ENCODE results near the gene DISC1. TPM values are rescaled to one million over a fixed set of nuclear protein-coding genes. Genes with fewer than 3 reads are reported as not detected.

The DISC1 gene
- total RNA-seq, 2 experiments from 2014 or later = 1.1 to 1.6 TPM

- ChIA-PET CTCF (no interaction called here), POLR2A (no interaction called here)
These were observed 66.9 kb downstream of the DISC1 start for GRCh38 chr1:231693361-231694074.

GRCh38 chr1:231694075-231694431 lies 67.5 kb downstream of the DISC1 start:
- POLR2A ChIA-PET = no interaction called here
- CTCF ChIA-PET = no interaction called here

- ChIA-PET CTCF (no interaction called here), POLR2A (no interaction called here)
These were observed 68.0 kb downstream of the DISC1 start for GRCh38 chr1:231694465-231695077.

GRCh38 chr1:231695439-231696255 lies 69.1 kb downstream of the DISC1 start:
- ChIA-PET POLR2A (no interaction called here), CTCF (no interaction called here)

DNA sequence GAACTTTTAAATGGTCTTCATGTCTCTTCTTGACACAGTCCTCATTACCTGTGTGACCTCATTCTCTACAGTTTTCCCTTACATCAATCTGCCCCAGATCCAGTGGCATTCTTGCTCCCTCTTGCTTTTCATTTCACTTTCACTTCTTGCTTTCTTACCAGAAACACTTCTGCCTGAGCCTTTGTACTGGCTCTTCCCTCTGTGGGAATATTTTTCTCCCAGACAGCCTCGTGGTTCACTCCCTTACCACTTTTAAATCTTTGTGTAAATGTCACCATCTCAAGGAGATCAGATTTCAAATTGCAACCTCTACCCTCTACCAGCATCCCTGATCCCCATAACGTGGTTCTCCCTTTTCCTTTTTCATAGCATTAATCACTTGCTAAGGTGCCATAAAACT lies 73.2 kb downstream of the DISC1 start:
- CTCF ChIA-PET = no interaction called here
- POLR2A ChIA-PET = interaction anchor here (0.5 kb wide), 1 partner anchor 60 kb away, joined by 6 read pairs; no protein-coding TSS in a partner anchor

DNA sequence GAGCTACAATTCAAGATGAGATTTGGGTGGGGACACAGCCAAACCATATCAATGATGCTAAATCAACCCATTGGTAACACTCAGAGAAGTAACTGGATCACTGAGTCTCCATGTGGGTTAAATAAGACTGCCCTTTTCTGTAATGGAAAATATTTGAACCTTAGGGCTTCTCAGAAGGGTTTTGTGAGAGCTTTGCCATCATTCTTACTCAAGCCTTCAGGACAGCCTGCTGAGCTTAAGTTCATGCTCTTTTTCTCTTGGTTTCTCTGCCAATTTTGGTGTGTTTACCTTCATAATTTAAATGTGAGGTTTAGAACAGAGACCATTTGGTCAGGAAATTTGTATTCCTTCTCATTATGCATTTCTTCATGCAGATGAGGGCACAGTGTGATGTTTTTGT lies 74.7 kb downstream of the DISC1 start:
- ChIA-PET POLR2A (no interaction called here), CTCF (no interaction called here)

GRCh38 chr1:231702331-231702730 lies 75.7 kb downstream of the DISC1 start:
- POLR2A ChIA-PET = no interaction called here
- CTCF ChIA-PET = no interaction called here

DNA sequence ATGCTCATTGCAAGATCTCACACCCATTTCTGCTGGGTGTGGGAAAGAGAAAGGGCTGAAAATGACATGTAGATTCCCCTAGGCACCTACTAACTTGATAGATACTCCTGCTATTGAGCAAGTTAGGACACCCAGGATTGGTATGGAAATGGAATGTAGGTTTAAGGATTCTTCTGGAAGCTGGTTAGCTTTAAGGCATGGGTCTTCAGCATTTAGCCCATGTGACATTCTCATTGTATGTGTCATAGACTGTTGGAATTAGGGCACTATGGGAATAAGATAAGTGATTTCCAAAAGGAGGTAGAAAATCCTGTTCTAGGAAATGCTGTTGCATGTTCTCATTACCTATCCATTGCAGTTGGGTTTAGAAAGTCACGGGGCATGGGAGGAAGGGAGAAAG lies 76.2 kb downstream of the DISC1 start:
- ChIA-PET CTCF (no interaction called here), POLR2A (no interaction called here)

DNA sequence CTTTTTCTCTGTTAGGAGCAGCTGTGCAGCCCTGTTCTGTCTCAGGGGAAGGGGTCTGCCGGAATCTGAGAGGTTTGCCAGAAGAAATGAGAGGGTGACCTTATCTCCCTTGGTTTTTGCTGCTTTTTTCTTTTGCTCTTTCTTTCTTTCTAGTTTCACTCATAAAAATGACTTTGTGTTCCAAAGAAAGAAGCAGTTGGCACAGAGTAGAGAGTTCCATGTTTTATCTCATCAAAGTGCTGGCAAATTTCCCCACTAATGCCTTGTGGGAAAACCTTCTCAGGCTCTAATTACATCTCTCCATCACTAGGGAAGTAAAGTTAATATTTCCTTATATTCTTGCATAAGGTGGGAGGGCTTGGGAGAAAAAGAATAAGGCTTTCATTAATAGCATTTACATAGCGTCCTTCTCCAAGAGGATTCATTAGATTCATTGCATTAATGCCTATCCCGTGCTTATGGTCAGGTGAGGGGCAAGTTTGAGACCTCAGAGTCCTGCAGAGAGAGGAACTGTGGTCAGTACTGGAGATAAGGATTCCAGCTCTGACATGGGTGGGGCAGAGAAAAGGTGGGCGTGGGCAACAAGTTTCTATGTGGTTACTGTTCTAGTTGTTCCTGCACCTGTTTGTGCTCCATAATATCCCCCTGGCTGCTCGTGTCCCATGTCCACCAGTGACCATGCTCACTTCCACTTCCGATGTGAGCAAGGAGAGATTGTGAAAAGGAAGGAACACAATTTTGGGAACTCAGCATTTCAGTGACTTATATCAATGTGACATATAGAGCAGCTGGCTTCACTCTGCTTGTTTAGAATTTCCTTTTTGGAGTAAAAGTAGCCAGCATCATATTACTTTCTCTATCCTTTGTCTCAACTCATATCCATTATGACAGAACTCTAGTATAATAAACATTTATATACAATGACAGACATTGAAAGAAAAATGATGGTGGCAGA lies 79.5 kb downstream of the DISC1 start:
- POLR2A ChIA-PET = no interaction called here
- CTCF ChIA-PET = no interaction called here

DNA sequence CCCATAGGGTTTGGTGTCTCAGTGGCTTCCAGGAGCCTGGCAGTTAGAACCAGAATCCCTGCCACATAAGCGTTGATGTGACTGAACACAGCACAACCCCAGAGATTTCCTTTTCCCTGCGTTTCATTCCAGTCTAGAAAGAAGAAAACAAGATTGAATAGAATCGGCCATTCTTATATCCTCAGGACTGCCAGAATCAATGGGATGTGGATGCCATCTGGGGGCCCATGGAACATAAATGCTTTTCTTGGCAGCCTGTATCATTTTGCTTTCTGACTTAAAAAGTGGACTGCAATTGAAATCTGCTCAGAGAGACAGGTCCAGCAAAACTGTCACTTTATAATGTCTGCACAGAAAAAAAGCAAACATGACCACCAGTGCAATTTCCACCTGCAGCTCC lies 80.3 kb downstream of the DISC1 start:
- POLR2A ChIA-PET = no interaction called here
- CTCF ChIA-PET = no interaction called here

DNA sequence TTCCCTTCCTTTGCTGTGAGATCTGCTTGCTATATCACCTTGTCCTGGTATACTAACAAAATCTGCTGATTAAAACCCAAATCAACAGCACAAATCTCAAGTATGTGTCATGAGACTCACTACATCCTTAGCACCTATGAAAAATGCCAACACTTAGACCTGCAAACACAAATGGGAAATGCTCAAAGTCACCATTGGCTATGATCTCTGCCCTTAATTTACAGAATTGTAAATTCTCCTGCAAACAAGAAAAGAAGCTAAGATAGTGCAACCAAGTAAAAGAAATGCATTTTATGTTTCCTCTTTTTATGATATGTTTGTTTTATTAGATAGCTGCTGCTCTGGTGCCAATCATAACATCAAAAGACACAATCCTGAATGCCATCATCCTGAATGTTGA lies 80.8 kb downstream of the DISC1 start:
- POLR2A ChIA-PET = no interaction called here
- CTCF ChIA-PET = no interaction called here

- ChIA-PET CTCF (no interaction called here), POLR2A (no interaction called here)
These were observed 81.8 kb downstream of the DISC1 start for GRCh38 chr1:231708394-231708793.

DNA sequence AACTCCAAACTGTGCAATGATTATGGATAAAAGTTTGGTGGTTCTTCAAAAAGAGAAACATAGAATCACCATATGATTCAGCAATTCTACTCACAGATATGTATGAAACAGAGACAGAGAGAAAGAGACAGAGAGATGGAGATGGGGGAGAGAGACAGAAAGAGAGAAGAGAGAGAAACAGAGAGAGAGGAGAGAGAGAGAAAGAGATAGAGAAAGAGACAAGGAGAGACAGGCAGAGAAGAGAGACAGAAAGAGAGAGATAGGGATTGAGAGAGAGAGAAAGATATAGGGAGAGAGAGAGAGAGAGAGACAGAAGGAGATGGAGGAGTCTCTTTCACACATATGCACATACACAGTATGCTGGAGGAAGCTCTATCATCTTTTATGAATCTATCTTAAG lies 87.8 kb downstream of the DISC1 start:
- ChIA-PET CTCF (no interaction called here), POLR2A (no interaction called here)

DNA sequence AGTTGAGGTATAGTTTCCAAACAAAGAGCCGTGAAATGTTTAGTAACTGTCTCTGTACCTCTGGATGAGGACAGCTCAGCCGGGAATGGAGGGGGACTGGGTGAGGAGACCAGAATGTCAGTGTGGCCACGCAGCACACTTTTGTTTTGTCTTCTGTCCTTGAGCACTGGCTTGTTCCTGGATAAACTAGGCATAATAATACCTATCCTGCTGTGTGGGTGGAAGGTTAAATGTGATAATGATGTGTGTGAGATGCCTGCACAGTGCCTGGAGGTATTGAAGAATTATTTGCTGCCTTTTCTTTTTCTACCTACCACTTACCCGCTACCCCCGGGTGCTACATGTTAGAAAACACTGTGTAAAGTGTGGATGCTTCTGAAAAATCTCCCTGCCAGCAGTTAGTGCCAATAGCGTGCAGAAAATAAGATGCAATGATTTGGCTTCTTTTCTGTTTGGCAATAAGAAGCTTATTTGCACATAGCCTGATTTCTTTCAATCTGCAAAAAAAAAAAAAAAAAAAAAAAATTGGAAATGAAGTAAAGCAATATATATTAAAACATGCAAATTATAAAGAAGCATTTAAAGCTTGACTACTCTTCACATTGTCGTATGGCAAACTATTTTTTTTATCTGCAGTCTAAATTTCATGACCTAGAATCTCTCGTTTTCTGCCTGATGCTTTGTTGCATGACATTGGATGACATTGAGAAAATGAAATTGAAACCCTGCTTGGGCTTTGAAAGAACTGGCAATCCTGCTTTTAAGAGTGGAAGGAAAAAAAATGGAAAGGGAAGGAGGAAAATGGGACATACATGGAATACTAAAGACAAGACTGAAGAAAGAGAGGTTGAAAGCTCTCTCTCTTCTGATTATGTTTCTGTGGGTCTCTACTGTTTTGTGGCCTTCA lies 89.5 kb downstream of the DISC1 start:
- ChIA-PET POLR2A (no interaction called here), CTCF (no interaction called here)

DNA sequence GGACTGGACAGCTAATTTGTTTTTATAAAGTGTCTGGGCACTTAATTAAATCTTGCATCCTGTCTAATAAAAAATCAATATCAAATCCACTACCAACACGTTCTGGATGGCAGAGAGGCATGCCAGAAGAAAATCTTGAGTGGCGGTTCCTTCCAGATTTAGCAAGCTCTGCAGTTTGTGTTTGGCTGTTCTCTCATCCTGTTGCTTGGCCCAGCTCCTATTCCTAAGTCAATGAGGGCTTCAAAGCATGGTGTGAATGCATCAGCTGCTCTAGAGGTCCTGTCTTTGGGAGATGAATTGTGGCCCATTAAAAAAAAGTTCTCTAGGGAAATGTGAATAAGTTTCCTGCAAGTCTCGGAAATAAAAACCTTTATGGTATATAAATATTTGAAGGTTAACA lies 90.3 kb downstream of the DISC1 start:
- ChIA-PET POLR2A (no interaction called here), CTCF (no interaction called here)

- ChIA-PET CTCF (interaction anchor here (1.2 to 1.3 kb wide), 2 partner anchors 37 kb away, joined by 3 to 4 read pairs; no protein-coding TSS in a partner anchor), POLR2A (no interaction called here)
These were observed 93.0 kb downstream of the DISC1 start for GRCh38 chr1:231719485-231720183.

GRCh38 chr1:231720652-231721325 lies 94.2 kb downstream of the DISC1 start:
- POLR2A ChIA-PET = no interaction called here
- CTCF ChIA-PET = interaction anchor here (1.2 kb wide), 1 partner anchor 36 kb away, joined by 3 read pairs; no protein-coding TSS in a partner anchor

DNA sequence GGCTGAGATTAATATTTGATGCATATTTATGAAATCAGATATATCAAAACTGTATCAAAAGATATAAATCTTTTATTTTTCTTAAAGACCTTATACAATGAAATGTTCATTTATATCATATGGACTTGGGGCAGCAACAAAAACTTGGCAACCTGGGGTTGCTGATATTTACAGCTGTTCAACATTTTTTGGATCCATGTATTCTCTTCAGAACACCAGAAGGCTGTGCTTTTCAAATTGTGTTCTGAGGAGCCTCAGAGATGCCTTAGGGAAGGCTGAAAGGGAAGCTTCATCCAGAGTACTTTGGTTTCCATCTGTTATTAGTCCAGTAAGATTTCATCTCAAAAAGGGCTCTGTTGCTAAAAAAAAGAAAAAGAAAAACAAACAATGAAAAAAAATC lies 94.8 kb downstream of the DISC1 start:
- POLR2A ChIA-PET = no interaction called here
- CTCF ChIA-PET = no interaction called here

All from activated CD8-positive, alpha-beta memory T cell treated with anti-CD3 and anti-CD28 coated beads for 36 hours (primary cell).